NCI-H460 (cell line): ENCODE data around the gene ZNF799. TPM values are rescaled to one million over a fixed set of nuclear protein-coding genes. Genes with fewer than 3 reads are reported as not detected.
"Not testable (repeated sequence)": the region's sequence is repeated elsewhere in the genome, so short reads cannot be mapped to it uniquely, and the experiment has no call there.

Experiments used
- DNase-seq: peaks from one replicate; pipeline ENCODE4 v3.0.0-alpha.2; 2016; ENCODE audit warnings: low read depth; ENCODE audit errors: extremely low read depth
- small RNA-seq, 2 experiments: library from RNA; depleted of rRNA; stranded (forward); fragments of <200 nt; gene quantifications; one replicate each; pipeline ENCODE3, GENCODE V24; 2014
- total RNA-seq: library from RNA; depleted of rRNA; stranded (reverse); fragments of >200 nt; shearing (Covaris generic); gene quantifications from 2 replicates; pipeline ENCODE4 v1.2.3, GENCODE V29; 2014; rRNA removed

ZNF799 gene
- total RNA-seq, 1 experiment from 2014 or later, result 2.5 TPM

- no peak for DNase-seq
These were observed 36.5 kb downstream of the ZNF799 start for GRCh38 chr19:12364391-12365235.

GRCh38 chr19:12362236-12362635, 38.8 kb downstream of the ZNF799 start:
- DNase-seq, result not testable (repeated sequence)

DNA sequence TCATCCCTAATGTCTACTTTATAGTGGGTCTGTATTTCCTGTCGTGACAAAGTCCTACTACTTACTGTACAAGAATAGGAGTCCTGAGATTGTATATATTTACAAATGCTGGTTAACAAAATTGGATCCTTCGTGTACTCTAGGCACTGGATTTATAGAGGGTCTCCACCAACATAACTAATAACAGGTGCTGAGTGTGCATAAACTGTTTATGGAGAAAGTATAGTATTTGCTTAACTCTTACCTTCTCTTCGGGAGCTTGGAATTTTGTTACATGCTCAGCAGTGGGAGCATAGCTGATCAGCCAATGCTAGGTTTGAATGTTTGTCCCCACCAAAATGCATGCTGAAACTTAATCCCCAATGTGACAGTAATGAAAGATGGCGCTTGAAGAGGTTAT, 47.7 kb downstream of the ZNF799 start:
- DNase-seq, result no peak

- no peak for DNase-seq
These were observed 50.2 kb downstream of the ZNF799 start for GRCh38 chr19:12350890-12351197.

GRCh38 chr19:12350185-12350889, 50.7 kb downstream of the ZNF799 start:
- no peak for DNase-seq

DNA sequence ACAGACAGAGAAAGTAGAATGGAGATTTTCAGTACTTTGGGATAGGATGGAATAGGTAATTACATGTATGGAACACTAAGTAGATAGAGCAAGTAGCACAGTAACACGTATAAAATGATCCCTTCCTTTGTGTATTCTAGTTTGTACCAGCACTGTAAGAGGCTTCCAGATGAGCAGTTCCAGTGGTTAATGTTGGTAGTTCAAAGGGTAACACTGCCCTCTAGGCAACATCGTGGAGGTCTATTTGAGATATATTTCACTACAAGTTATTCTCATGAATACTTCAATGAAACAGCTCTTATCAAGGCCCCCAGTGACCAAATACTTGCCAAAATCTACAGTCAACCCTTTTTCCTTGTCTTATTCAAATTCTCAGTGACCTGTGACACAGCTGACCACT, 54.2 kb downstream of the ZNF799 start:
- DNase-seq, result no peak

DNA sequence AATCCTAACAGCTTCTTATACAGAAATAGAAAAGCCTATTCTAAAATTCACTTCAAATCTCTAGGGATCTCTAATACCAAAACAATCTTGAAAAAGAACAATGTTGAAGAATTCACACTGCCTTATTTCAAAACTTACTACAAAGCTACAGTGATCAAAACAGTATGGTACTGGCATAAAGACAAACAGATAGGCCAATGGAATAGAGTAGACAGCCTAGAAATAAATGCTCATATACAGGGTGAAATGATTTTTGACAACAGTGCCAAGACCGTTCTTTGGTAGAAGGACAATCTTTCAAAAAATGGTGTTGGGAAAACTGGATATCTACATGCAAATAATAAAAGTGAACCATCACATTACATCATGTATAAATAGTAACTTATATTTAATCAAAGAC, 55.9 kb downstream of the ZNF799 start:
- no peak for DNase-seq

Small RNA genes within 50 kb of the gene (small RNA-seq; reads per million reads assigned to genes)
- 0 reads per million in 2 experiments for gene RPS29P23

Other genes starting within 250 kb of the ZNF799 start
- not detected in 2 replicates for gene ZNF625, start 244.5 kb downstream of the ZNF799 start, total RNA-seq
- 3.7 and 3.9 TPM in 2 replicates for gene ZNF136, start 238.2 kb downstream of the ZNF799 start, total RNA-seq
- 0.17 and 0.32 TPM in 2 replicates for gene ZNF44, start 106.4 kb downstream of the ZNF799 start, total RNA-seq
- gene ZNF563, start 67.6 kb downstream of the ZNF799 start, total RNA-seq, result not detected in 2 replicates
- not detected in 2 replicates for gene ZNF442, start 35.6 kb downstream of the ZNF799 start, total RNA-seq
- 1.1 and 1.4 TPM in 2 replicates for gene ZNF443, start 39.8 kb upstream of the ZNF799 start, total RNA-seq
- 0.15 TPM in 1 of 2 replicates, not detected in the other for gene ZNF709, start 83.5 kb upstream of the ZNF799 start, total RNA-seq
- 3.5 and 4.1 TPM in 2 replicates for gene ZNF564, start 150.2 kb upstream of the ZNF799 start, total RNA-seq
- gene ZNF490, start 209.5 kb upstream of the ZNF799 start, total RNA-seq, result 1.7 and 1.8 TPM in 2 replicates
- gene ZNF791, start 209.6 kb upstream of the ZNF799 start, total RNA-seq, result 14.3 and 15.2 TPM in 2 replicates